ENCODE data around the gene UIMC1.

DNA sequence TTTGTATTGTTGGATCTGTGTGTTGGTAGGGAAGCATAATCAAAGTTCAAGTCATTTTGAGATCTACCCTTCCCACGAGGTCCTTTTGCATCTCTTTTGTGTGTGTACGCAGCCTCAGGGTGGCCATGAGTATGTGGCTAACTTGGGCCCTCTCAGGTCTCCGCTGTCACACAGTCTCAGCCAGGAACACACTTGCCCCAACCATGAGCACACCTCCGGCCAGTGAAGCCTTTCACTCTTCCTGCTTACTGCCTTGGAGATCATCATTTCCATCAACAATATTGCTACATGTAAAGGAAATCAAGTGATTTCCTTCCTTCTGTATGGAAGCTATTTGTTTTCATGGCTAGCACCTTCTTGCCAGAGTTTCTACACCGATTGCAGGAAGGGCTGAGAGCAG, 29.9 kb upstream of the UIMC1 start:
- TF ChIP-seq, protein P1, sequence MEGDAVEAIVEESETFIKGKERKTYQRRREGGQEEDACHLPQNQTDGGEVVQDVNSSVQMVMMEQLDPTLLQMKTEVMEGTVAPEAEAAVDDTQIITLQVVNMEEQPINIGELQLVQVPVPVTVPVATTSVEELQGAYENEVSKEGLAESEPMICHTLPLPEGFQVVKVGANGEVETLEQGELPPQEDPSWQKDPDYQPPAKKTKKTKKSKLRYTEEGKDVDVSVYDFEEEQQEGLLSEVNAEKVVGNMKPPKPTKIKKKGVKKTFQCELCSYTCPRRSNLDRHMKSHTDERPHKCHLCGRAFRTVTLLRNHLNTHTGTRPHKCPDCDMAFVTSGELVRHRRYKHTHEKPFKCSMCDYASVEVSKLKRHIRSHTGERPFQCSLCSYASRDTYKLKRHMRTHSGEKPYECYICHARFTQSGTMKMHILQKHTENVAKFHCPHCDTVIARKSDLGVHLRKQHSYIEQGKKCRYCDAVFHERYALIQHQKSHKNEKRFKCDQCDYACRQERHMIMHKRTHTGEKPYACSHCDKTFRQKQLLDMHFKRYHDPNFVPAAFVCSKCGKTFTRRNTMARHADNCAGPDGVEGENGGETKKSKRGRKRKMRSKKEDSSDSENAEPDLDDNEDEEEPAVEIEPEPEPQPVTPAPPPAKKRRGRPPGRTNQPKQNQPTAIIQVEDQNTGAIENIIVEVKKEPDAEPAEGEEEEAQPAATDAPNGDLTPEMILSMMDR (IDR thresholded peaks at IDR 0.05), result no peak
- no peak for TF ChIP-seq EP300 (IDR thresholded peaks at IDR 0.05)
- TF ChIP-seq POLR2A (IDR thresholded peaks at IDR 0.05), result no peak
- TF ChIP-seq POLR2AphosphoS5 (IDR thresholded peaks at IDR 0.05), result no peak

All from stomach (tissue), 4 donors.